ENCODE results near the gene UBQLN2.

DNA sequence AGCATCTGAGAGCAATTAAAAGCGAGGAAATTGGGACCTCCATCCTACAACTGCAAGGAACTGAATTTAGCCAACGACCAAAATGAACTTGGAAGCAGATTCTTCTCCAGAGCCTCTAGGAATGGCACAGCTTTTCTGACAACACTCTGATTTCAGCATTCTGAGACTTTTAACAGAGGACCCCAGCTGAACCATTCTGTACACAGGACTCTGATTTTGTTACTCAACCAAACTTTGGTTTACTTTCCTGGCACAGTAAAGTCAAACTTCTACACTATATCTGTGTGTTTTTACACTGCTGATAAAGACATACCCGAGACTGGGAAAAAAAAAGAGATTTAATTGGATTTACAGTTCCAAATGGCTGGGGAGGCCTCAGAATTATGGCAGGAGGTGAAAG, 37.6 kb downstream of the UBQLN2 start:
- TF ChIP-seq EZH2phosphoT487 (IDR thresholded peaks at IDR 0.05; ENCODE audit: insufficient read depth, low read depth) = no peak
- TF ChIP-seq EZH2 (IDR thresholded peaks at IDR 0.05; ENCODE audit: insufficient read depth, poor library complexity, severe bottlenecking) = no peak
